Fibroblast of lung (primary cell): ENCODE results near the gene UBXN6. TPM values are rescaled to one million over a fixed set of nuclear protein-coding genes. Genes with fewer than 3 reads are reported as not detected.

Source experiments
- DNase-seq, 2 donors: peaks; one replicate each; pipeline versions ENCODE4 v3.0.0 to v3.0.0-alpha.2; 2010; ENCODE audit warnings: low read depth in 2 of 2
- H2AFZ ChIP-seq: 2 replicates; pipeline ENCODE4 v1.5.1; 2012; ENCODE audit warnings: low read length, control low read depth, inconsistent platforms
- H3K27ac ChIP-seq: 2 replicates; pipeline ENCODE4 v1.5.1; 2011; ENCODE audit warnings: low read length, control low read depth; ENCODE audit not compliant: insufficient read depth
- H3K27me3 ChIP-seq: 2 replicates; pipeline ENCODE4 v1.5.1; 2011; ENCODE audit warnings: mild to moderate bottlenecking, low read length; ENCODE audit not compliant: control insufficient read depth, insufficient read depth
- H3K36me3 ChIP-seq: 2 replicates; pipeline ENCODE4 v1.5.1; 2011; ENCODE audit warnings: low read length; ENCODE audit not compliant: control insufficient read depth, insufficient read depth
- H3K4me1 ChIP-seq: 2 replicates; pipeline ENCODE4 v1.5.1; 2011; ENCODE audit warnings: low read length; ENCODE audit not compliant: control insufficient read depth, insufficient read depth; ENCODE audit errors: extremely low read depth
- H3K4me2 ChIP-seq: 2 replicates; pipeline ENCODE4 v1.5.1; 2011; ENCODE audit warnings: low read length, control low read depth; ENCODE audit not compliant: insufficient read depth; ENCODE audit errors: extremely low read depth
- H3K4me3 ChIP-seq, 4 experiments: fragments of 200-600 bp in 1 of 4; sonication (generic) in 1 of 4; replicated peaks in 1 of 4; 2 replicates each; pipeline ENCODE4 v1.5.1; 2011 to 2016; ENCODE audit warnings: low read length in 4 of 4, low read depth in 3 of 4, mild to moderate bottlenecking in 3 of 4, control low read depth in 2 of 4, inconsistent platforms in 1 of 4, mixed read lengths in 1 of 4; ENCODE audit not compliant: insufficient read depth in 1 of 4; ENCODE audit errors: control extremely low read depth in 1 of 4
- H3K79me2 ChIP-seq: 2 replicates; pipeline ENCODE4 v1.5.1; 2012; ENCODE audit warnings: mild to moderate bottlenecking, low read length, inconsistent platforms; ENCODE audit not compliant: control insufficient read depth, insufficient read depth
- H3K9ac ChIP-seq: 2 replicates; pipeline ENCODE4 v1.5.1; 2011; ENCODE audit warnings: mild to moderate bottlenecking, low read length, control low read depth; ENCODE audit not compliant: insufficient read depth
- H3K9me3 ChIP-seq: 2 replicates; pipeline ENCODE4 v1.5.1; 2012; ENCODE audit warnings: low read depth, low read length; ENCODE audit not compliant: control insufficient read depth, insufficient read depth
- H4K20me1 ChIP-seq: 2 replicates; pipeline ENCODE4 v1.5.1; 2011; ENCODE audit warnings: low read length; ENCODE audit not compliant: control insufficient read depth, insufficient read depth; ENCODE audit errors: extremely low read depth
- CTCF ChIP-seq, 2 donors: IDR thresholded peaks in 1 of 2; conservative IDR thresholded peaks in 1 of 2; 1 replicate in 1 of 2; 2 replicates in 1 of 2; pipeline ENCODE4 v1.5.1; 2011 to 2012; ENCODE audit warnings: low read length in 2 of 2, control low read depth in 1 of 2, inconsistent platforms in 1 of 2, low read depth in 1 of 2, mild to moderate bottlenecking in 1 of 2
- EZH2 ChIP-seq: IDR thresholded peaks from 2 replicates; pipeline ENCODE4 v1.5.1; 2012; ENCODE audit warnings: low read length, control low read depth, mild to moderate bottlenecking; ENCODE audit errors: missing control alignments
- polyA plus RNA-seq, 2 donors: library from polyadenylated mRNA; depleted of rRNA in 1 of 2; stranded (reverse) in 1 of 2; unstranded in 1 of 2; fragments of >200 nt; gene quantifications; 2 replicates each; pipeline ENCODE4 v1.2.1, GENCODE V29; 2011 to 2012; ENCODE audit warnings: missing spikeins in 1 of 2
- total RNA-seq: library from RNA; depleted of rRNA; stranded (reverse); fragments of >200 nt; gene quantifications from 2 replicates; pipeline ENCODE4 v1.2.1, GENCODE V29; 2014

UBXN6 gene
- total and polyA plus RNA-seq, 2 donors (not counting 1 experiment from before 2014, with no cell fraction given), result 49.1 to 114 TPM

- Histone ChIP-seq H3K27me3 (no peaks in the 10 kb centered on the region), H3K4me3 (no peak overlapping the region), H3K9ac (no peak overlapping the region), H3K27ac (no peak overlapping the region), H3K4me2 (no peak overlapping the region), H2AFZ (no peak overlapping the region), H3K4me1 (no peaks in the 10 kb centered on the region), H3K36me3 (peaks cover 21% of the 10 kb centered on the region), H4K20me1 (no peaks in the 10 kb centered on the region), H3K79me2 (no peaks in the 10 kb centered on the region), H3K9me3 (no peaks in the 10 kb centered on the region)
- DNase-seq, result no peak
- TF ChIP-seq CTCF (conservative IDR thresholded peaks at IDR 0.05 in 1 of 2, IDR thresholded peaks at IDR 0.05 in 1 of 2; ENCODE audit: low read depth in 1 of 2, low read length in 2 of 2) (no peak), EZH2 (no peak)
These were observed 41.7 kb upstream of the UBXN6 start for GRCh38 chr19:4499318-4499717.

- no peak overlapping the region for H3K27ac ChIP-seq
- H4K20me1 ChIP-seq, result no peaks in the 10 kb centered on the region
- no peak overlapping the region for H3K4me3 ChIP-seq
- H2AFZ ChIP-seq, result no peak overlapping the region
- H3K79me2 ChIP-seq, result no peaks in the 10 kb centered on the region
- H3K27me3 ChIP-seq, result no peaks in the 10 kb centered on the region
- H3K9ac ChIP-seq, result no peak overlapping the region
- no peak overlapping the region for H3K4me2 ChIP-seq
- H3K36me3 ChIP-seq, result peaks cover 25% of the 10 kb centered on the region
- H3K4me1 ChIP-seq, result no peaks in the 10 kb centered on the region
- TF ChIP-seq CTCF (conservative IDR thresholded peaks at IDR 0.05 in 1 of 2, IDR thresholded peaks at IDR 0.05 in 1 of 2; ENCODE audit: low read depth in 1 of 2, low read length in 2 of 2), result no peak
- TF ChIP-seq EZH2, result no peak
- no peak for DNase-seq
- no peaks in the 10 kb centered on the region for H3K9me3 ChIP-seq
These were observed 41.1 kb upstream of the UBXN6 start for GRCh38 chr19:4498694-4499093.

GRCh38 chr19:4497770-4498389 lies 40.3 kb upstream of the UBXN6 start:
- H3K9ac ChIP-seq, result no peak overlapping the region
- DNase-seq, result no peak
- no peak overlapping the region for H3K27ac ChIP-seq
- H3K4me2 ChIP-seq, result no peak overlapping the region
- no peak overlapping the region for H3K4me3 ChIP-seq
- TF ChIP-seq CTCF (conservative IDR thresholded peaks at IDR 0.05 in 1 of 2, IDR thresholded peaks at IDR 0.05 in 1 of 2; ENCODE audit: low read depth in 1 of 2, low read length in 2 of 2) (no peak), EZH2 (no peak)
- H3K9me3 ChIP-seq, result no peaks in the 10 kb centered on the region
- no peaks in the 10 kb centered on the region for H3K4me1 ChIP-seq
- no peaks in the 10 kb centered on the region for H4K20me1 ChIP-seq
- no peaks in the 10 kb centered on the region for H3K27me3 ChIP-seq
- no peaks in the 10 kb centered on the region for H3K79me2 ChIP-seq
- H3K36me3 ChIP-seq, result peaks cover 29% of the 10 kb centered on the region
- no peak overlapping the region for H2AFZ ChIP-seq
